IMR-90 (cell line): ENCODE results near the gene TSHZ3. TPM values are rescaled to one million over a fixed set of nuclear protein-coding genes. Genes with fewer than 3 reads are reported as not detected.

Experiments used
- ATAC-seq: fragments of 200-7000 bp; cut with Tn5 transposase; 2 replicates; pipeline ENCODE4 v1.9.1; 2020; ENCODE audit warnings: low read depth, mild to moderate bottlenecking, moderate library complexity
- BruUV-seq: library from RNA; stranded (reverse); fragments of 400-500 nt; replicated peaks from 2 replicates; lab custom pipeline; 2021; lab: Mats Ljungman, UMichigan
- CTCF ChIA-PET: fragments of 300-600 bp; formaldehyde crosslinking; extraction: SDS; loops from one replicate; lab custom pipeline; 2021; ENCODE audit warnings: antibody characterized with exemption; lab: Yijun Ruan, JAX
- POLR2A ChIA-PET: fragments of 300-600 bp; sonication (Branson Sonifier 250); formaldehyde crosslinking; loops from one replicate; lab custom pipeline; 2022; ENCODE audit warnings: antibody characterized with exemption; ENCODE audit not compliant: unreplicated experiment; lab: Charles Lee
- DNase-seq: peaks from one replicate; pipeline ENCODE4 v3.0.0; 2013
- H2AFZ ChIP-seq: replicated peaks from 2 replicates; pipeline ENCODE3; 2013; ENCODE audit warnings: low read length, mild to moderate bottlenecking; ENCODE audit not compliant: poor library complexity
- H2AK5ac ChIP-seq: 2 replicates; pipeline ENCODE4 v1.6.1; 2013; ENCODE audit warnings: low read depth, low read length, inconsistent platforms
- H2AK9ac ChIP-seq: replicated peaks from 2 replicates; pipeline ENCODE3; 2013; ENCODE audit warnings: mild to moderate bottlenecking, low read depth, low read length, moderate library complexity; ENCODE audit not compliant: poor library complexity
- H2BK120ac ChIP-seq: 2 replicates; pipeline ENCODE4 v1.6.1; 2013; ENCODE audit warnings: low read depth, low read length, inconsistent platforms
- H2BK15ac ChIP-seq: 3 replicates; pipeline ENCODE4 v1.6.1; 2013; ENCODE audit warnings: low read depth, low read length, inconsistent platforms
- H2BK20ac ChIP-seq: 2 replicates; pipeline ENCODE4 v1.6.1; 2013; ENCODE audit warnings: low read depth, mild to moderate bottlenecking, inconsistent platforms, low read length, moderate library complexity
- H2BK5ac ChIP-seq: 2 replicates; pipeline ENCODE4 v1.6.1; 2013; ENCODE audit warnings: mild to moderate bottlenecking, low read depth, low read length, inconsistent platforms; ENCODE audit not compliant: poor library complexity, severe bottlenecking
- H3K14ac ChIP-seq: replicated peaks from 2 replicates; pipeline ENCODE4 v1.6.1; 2013; ENCODE audit warnings: low read depth, low read length, inconsistent platforms
- H3K18ac ChIP-seq: 2 replicates; pipeline ENCODE4 v1.6.1; 2013; ENCODE audit warnings: low read depth, low read length, control low read depth
- H3K23ac ChIP-seq: 2 replicates; pipeline ENCODE4 v1.6.1; 2013; ENCODE audit warnings: low read depth, low read length, inconsistent platforms
- H3K27ac ChIP-seq: 2 replicates; pipeline ENCODE4 v1.5.1; 2013; ENCODE audit warnings: mild to moderate bottlenecking, control low read depth, low read length; ENCODE audit not compliant: insufficient read depth
- H3K27me3 ChIP-seq: 2 replicates; pipeline ENCODE4 v1.6.1; 2013; ENCODE audit warnings: low read length; ENCODE audit not compliant: control insufficient read depth, insufficient read depth
- H3K36me3 ChIP-seq: 2 replicates; pipeline ENCODE4 v1.6.1; 2013; ENCODE audit warnings: low read length, mixed read lengths; ENCODE audit not compliant: control insufficient read depth, insufficient read depth
- H3K4ac ChIP-seq: 2 replicates; pipeline ENCODE4 v1.6.1; 2013; ENCODE audit warnings: low read depth, low read length, inconsistent platforms
- H3K4me1 ChIP-seq: 2 replicates; pipeline ENCODE4 v1.6.1; 2013; ENCODE audit warnings: low read length, mixed read lengths; ENCODE audit not compliant: control insufficient read depth, insufficient read depth
- H3K4me2 ChIP-seq: 2 replicates; pipeline ENCODE4 v1.6.1; 2013; ENCODE audit warnings: low read depth, mild to moderate bottlenecking, control low read depth, low read length, moderate library complexity
- H3K4me3 ChIP-seq: 2 replicates; pipeline ENCODE4 v1.5.1; 2013; ENCODE audit warnings: low read depth, mild to moderate bottlenecking, control low read depth, low read length, moderate library complexity; ENCODE audit not compliant: insufficient read depth
- H3K56ac ChIP-seq: 2 replicates; pipeline ENCODE4 v1.6.1; 2013; ENCODE audit warnings: low read length, inconsistent platforms; ENCODE audit not compliant: insufficient read depth; ENCODE audit errors: extremely low read depth
- H3K79me1 ChIP-seq, 2 experiments: 2 replicates each; pipeline ENCODE4 v1.6.1; 2013; ENCODE audit warnings: low read length in 2 of 2, inconsistent platforms in 1 of 2, low read depth in 1 of 2
- H3K9ac ChIP-seq: 2 replicates; pipeline ENCODE4 v1.6.1; 2013; ENCODE audit warnings: low read depth, low read length, control low read depth
- H3K9me1 ChIP-seq: 2 replicates; pipeline ENCODE4 v1.6.1; 2013; ENCODE audit warnings: low read length, inconsistent platforms; ENCODE audit not compliant: insufficient read depth
- H3K9me3 ChIP-seq: 2 replicates; pipeline ENCODE4 v1.6.1; 2013; ENCODE audit warnings: low read length; ENCODE audit not compliant: control insufficient read depth, insufficient read depth
- H4K20me1 ChIP-seq: 2 replicates; pipeline ENCODE4 v1.6.1; 2013; ENCODE audit warnings: low read length, inconsistent platforms; ENCODE audit not compliant: insufficient read depth
- H4K5ac ChIP-seq: 2 replicates; pipeline ENCODE4 v1.6.1; 2013; ENCODE audit warnings: mild to moderate bottlenecking, low read depth, low read length, control low read depth
- H4K8ac ChIP-seq, 2 experiments: 2 replicates each; pipeline ENCODE4 v1.6.1; 2013; ENCODE audit warnings: low read depth in 2 of 2, low read length in 2 of 2, control low read depth in 1 of 2, inconsistent platforms in 1 of 2
- H4K91ac ChIP-seq: 2 replicates; pipeline ENCODE4 v1.6.1; 2013; ENCODE audit warnings: low read depth, low read length, inconsistent platforms; ENCODE audit not compliant: insufficient read depth
- CHD1 ChIP-seq: IDR thresholded peaks from 2 replicates; pipeline ENCODE4 v1.6.1; 2012; ENCODE audit warnings: low read depth, low read length, improper control_type of control experiment
- FOS ChIP-seq: fragments of 150-350 bp; IDR thresholded peaks from 2 replicates; pipeline ENCODE4 v1.6.1; 2016; ENCODE audit warnings: low read depth, low read length
- MAZ ChIP-seq: IDR thresholded peaks from 2 replicates; pipeline ENCODE4 v1.6.1; 2012; ENCODE audit warnings: low read depth, mild to moderate bottlenecking, low read length, improper control_type of control experiment, moderate library complexity, borderline replicate concordance
- MXI1 ChIP-seq: IDR thresholded peaks from 2 replicates; pipeline ENCODE4 v1.6.1; 2012; ENCODE audit warnings: low read depth, mild to moderate bottlenecking, low read length, moderate library complexity, borderline replicate concordance
- NFE2L2 ChIP-seq: fragments of 150-350 bp; IDR thresholded peaks from 2 replicates; pipeline ENCODE4 v1.6.1; 2016; ENCODE audit warnings: low read depth, mild to moderate bottlenecking, low read length
- RCOR1 ChIP-seq: IDR thresholded peaks from 2 replicates; pipeline ENCODE4 v1.6.1; 2012; ENCODE audit warnings: mild to moderate bottlenecking, low read length, improper control_type of control experiment; ENCODE audit not compliant: insufficient replicate concordance
- RFX5 ChIP-seq: IDR thresholded peaks from 2 replicates; pipeline ENCODE4 v1.8.0; 2012; ENCODE audit warnings: low read depth, mild to moderate bottlenecking, low read length, moderate library complexity
- SMC3 ChIP-seq: fragments of 150-350 bp; IDR thresholded peaks from 2 replicates; pipeline ENCODE4 v1.6.1; 2016; ENCODE audit warnings: low read depth, mild to moderate bottlenecking, antibody characterized with exemption, low read length, moderate library complexity
- WGBS, 2 experiments: methylation state at CpG; one replicate each; pipeline versions ENCODE4 v1.1.5 to v1.1.7; 2013; ENCODE audit warnings: missing lambda C conversion rate in 2 of 2; ENCODE audit not compliant: insufficient read length in 1 of 2; ENCODE audit errors: extremely low coverage in 2 of 2; 5-methylcytosine and 5-hydroxymethylcytosine counted together
- dilution Hi-C: fragments of 300-500 bp; cut with HindIII; formaldehyde crosslinking; loops from one replicate; pipeline ENCODE4 v1.14.3; 2018; ENCODE audit warnings: low sequenced_read_pairs; ENCODE audit not compliant: unreplicated experiment
- in situ Hi-C: fragments of 300-500 bp; cut with MboI; formaldehyde crosslinking; loops from 3 replicates; pipeline ENCODE4 v1.14.3; 2019; ENCODE audit warnings: low sequenced_read_pairs, inconsistent platforms, mixed read lengths
- intact Hi-C: fragments of 100-400 bp; cut with micrococcal nuclease; formaldehyde crosslinking; loops from 2 replicates; pipeline ENCODE4 v1.10.0; 2022
- polyA plus RNA-seq, 3 experiments: library from polyadenylated mRNA; depleted of rRNA; stranded (reverse); fragments of >200 nt; gene quantifications; 2 replicates each; pipeline ENCODE4 v1.2.3, GENCODE V29; 2012; ENCODE audit warnings: low replicate concordance in 1 of 3
- total RNA-seq: library from RNA; depleted of rRNA; stranded (reverse); fragments of >200 nt; gene quantifications from 2 replicates; pipeline ENCODE4 v1.2.3, GENCODE V29; 2012
- TF ChIP-seq, protein P1 (sequence below): conservative IDR thresholded peaks from 2 replicates; pipeline ENCODE4 v1.5.1; 2012; ENCODE audit warnings: mild to moderate bottlenecking, low read depth, low read length, improper control_type of control experiment
- TF ChIP-seq, protein P2 (sequence below): fragments of 150-350 bp; IDR thresholded peaks from 2 replicates; pipeline ENCODE4 v1.6.1; 2017; ENCODE audit warnings: mild to moderate bottlenecking, antibody characterized with exemption, low read length, low read depth

Gene TSHZ3
- total and polyA plus RNA-seq, 2 of the 4 experiments (the other 2 are of a cell fraction), result 8.1 to 13.0 TPM

DNA sequence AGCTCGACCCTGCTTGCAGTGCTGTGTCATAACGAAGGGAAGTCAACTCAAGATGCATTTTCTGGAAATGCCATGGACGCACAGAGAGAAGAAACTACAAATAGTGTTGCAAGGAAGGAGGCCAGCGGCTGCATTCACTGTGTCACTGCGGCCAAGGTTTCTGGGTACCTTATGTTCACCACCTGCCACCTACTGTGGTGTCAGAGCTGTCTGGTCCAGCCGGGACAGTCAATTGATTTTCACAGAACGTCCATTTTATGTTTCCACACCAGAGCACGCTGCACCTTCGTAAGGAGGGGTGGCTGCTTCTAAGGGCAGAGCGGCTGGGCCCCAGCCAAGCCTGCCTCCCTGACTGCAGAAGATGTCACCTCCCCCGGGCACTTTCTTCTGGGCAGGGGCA lies 17.7 kb downstream of the TSHZ3 start:
- ChIA-PET CTCF (no interaction called here), POLR2A (no interaction called here)
- Histone ChIP-seq H4K91ac (peak overlapping the region; percentile 83), H2AK5ac (peak overlapping the region; percentile 85), H3K23ac (peak overlapping the region; percentile 54), H3K4me1 (peaks cover 63% of the 10 kb centered on the region), H3K4me2 (peak overlapping the region; percentile 49), H2BK20ac (peak overlapping the region; percentile 85), H3K9me1 (peaks cover 47% of the 10 kb centered on the region), H3K56ac (peak overlapping the region; percentile 71), H3K4me3 (no peak overlapping the region), H4K8ac (peak overlapping the region; percentile 6 to 68), H4K20me1 (peaks cover 19% of the 10 kb centered on the region), H3K9me3 (no peaks in the 10 kb centered on the region), H2BK15ac (peak overlapping the region; percentile 28; the same call in 2 of the 3 replicates), H3K18ac (peak overlapping the region; percentile 56), H2BK5ac (peak overlapping the region; percentile 70), H3K27ac (peak overlapping the region; percentile 91), H3K14ac (peak overlapping the region; percentile 49), H3K27me3 (no peaks in the 10 kb centered on the region), H4K5ac (peak overlapping the region; percentile 72), H3K36me3 (peaks cover 11% of the 10 kb centered on the region), H2BK120ac (peak overlapping the region; percentile 94), H3K9ac (peak overlapping the region; percentile 36), H3K79me1 (peaks cover 20 to 87% of the 10 kb centered on the region in 2 experiments), H2AFZ (peak overlapping the region; percentile 19), H2AK9ac (peak overlapping the region; percentile 4), H3K4ac (peak overlapping the region; percentile 80)
- intact Hi-C loops, result loop anchor here (5.0 kb wide), 1 partner anchor 109 kb away; no protein-coding TSS in a partner anchor
- no CpG with 5 or more reads among the region's 11 CpGs for WGBS, 2 experiments
- ATAC-seq, result no peak
- in situ Hi-C loops, result loop anchor here (25.0 kb wide), 1 partner anchor 1031 kb away; no protein-coding TSS in a partner anchor
- TF ChIP-seq, protein P1, sequence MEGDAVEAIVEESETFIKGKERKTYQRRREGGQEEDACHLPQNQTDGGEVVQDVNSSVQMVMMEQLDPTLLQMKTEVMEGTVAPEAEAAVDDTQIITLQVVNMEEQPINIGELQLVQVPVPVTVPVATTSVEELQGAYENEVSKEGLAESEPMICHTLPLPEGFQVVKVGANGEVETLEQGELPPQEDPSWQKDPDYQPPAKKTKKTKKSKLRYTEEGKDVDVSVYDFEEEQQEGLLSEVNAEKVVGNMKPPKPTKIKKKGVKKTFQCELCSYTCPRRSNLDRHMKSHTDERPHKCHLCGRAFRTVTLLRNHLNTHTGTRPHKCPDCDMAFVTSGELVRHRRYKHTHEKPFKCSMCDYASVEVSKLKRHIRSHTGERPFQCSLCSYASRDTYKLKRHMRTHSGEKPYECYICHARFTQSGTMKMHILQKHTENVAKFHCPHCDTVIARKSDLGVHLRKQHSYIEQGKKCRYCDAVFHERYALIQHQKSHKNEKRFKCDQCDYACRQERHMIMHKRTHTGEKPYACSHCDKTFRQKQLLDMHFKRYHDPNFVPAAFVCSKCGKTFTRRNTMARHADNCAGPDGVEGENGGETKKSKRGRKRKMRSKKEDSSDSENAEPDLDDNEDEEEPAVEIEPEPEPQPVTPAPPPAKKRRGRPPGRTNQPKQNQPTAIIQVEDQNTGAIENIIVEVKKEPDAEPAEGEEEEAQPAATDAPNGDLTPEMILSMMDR, result no peak
- TF ChIP-seq RCOR1, result no peak
- TF ChIP-seq MAZ, result no peak
- TF ChIP-seq CHD1, result no peak
- no peak for TF ChIP-seq FOS
- no peak for TF ChIP-seq MXI1
- TF ChIP-seq, protein P2, sequence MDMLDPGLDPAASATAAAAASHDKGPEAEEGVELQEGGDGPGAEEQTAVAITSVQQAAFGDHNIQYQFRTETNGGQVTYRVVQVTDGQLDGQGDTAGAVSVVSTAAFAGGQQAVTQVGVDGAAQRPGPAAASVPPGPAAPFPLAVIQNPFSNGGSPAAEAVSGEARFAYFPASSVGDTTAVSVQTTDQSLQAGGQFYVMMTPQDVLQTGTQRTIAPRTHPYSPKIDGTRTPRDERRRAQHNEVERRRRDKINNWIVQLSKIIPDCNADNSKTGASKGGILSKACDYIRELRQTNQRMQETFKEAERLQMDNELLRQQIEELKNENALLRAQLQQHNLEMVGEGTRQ, result no peak
- TF ChIP-seq RFX5, result no peak
- TF ChIP-seq NFE2L2, result no peak
- no peak for TF ChIP-seq SMC3
- no peak for DNase-seq
- BruUV-seq, result no TSS peak
- dilution Hi-C loops, result no loop called here
